HG03108 (cell line): ENCODE results near the gene NTM.

ENCODE experiments used
- ATAC-seq: cut with Tn5 transposase; IDR thresholded peaks from one replicate; pipeline ENCODE4 v1.9.1; 2021; ENCODE audit warnings: moderate library complexity; ENCODE audit not compliant: unreplicated experiment

Gene NTM

DNA sequence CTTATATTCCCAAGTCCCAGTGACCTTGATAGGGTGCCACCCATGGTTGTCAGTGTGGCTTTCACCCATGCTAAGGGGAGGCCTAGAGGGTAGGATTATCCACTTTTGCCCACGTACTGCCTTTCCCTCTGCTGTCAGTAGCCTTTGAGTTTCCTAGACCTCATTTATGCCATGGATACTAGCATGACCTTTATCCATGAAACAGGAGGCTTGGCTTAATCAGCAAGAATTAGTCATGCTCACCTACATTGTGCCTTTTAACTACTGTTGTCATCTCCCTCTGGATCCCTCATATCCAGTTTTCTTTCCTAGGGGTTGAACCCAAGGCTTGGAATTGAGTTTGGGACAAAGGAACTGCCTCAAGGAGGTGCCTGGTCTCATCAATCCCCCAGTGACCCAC, 716.7 kb downstream of the NTM start:
- ATAC-seq: no peak

- no peak for ATAC-seq
Measured at GRCh38 chr11:132088551-132088950, 718.1 kb downstream of the NTM start.

- no peak for ATAC-seq
Measured at GRCh38 chr11:132093536-132094259, 723.3 kb downstream of the NTM start.

DNA sequence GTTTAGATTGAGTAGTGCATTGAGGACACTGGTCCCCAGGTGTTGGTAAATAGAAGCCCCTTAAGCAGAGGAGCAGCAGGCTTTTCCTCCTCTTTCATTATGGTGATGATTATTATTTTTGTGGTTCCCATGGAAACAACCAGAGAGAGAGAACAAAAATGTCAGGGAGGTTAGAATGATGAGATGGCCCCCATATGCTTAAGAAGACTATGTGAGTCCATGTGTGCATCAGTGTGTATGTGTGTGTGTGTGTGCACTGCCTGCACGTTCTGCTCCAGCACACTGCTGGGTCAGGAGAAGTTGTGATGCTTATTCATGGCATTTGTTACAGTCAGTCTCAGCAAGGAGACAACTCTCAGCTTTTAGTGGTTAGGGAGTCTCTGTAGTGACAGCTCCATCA, 724.2 kb downstream of the NTM start:
- ATAC-seq: no peak

DNA sequence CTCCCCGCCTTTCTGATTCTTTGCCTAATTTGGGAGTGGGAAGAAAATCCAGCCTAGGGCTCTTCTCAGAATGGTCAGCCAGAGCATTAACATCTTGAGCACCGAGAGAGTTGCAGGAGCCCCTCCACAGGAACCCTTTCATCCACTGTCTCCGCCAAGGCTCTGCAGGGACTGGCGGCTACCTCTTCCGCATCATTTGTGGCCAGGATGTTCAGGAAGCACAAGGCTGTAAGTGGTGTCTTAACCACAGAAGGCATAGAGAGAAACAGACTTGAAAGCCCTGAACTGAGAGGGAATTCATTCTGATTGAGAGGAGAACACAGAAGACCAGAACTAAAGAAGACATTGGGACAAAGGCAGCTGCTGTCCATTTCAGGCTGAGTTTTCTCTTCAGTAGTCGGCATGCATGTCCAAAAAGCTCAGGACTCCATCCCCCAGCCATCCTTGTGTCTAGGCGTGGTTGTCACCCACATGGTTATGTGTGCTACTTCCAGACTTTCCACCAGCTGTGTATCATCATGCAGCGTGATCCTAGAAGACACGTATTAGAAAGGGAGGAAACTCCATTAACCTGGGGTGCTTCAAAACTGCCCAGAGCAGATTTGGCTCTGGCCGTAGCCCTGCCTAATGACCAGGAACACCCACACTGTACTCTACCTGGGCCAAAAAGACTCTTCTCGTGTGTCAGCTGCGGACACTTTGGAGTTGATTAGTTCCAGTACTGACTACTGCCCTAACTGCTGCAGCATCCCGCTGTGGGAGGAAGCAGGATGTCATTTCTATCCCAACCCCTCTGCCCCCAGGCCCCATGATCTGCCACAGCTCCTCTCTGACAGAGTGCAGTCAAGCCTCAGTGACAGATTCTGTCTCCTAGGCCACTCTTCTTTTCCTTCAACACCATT, 725.1 kb downstream of the NTM start:
- ATAC-seq: no peak

GRCh38 chr11:132096132-132096825, 725.9 kb downstream of the NTM start:
- ATAC-seq: no peak

GRCh38 chr11:132099692-132100091, 729.3 kb downstream of the NTM start:
- ATAC-seq: no peak

GRCh38 chr11:132100583-132100982, 730.2 kb downstream of the NTM start:
- ATAC-seq: no peak

- ATAC-seq: no peak
Measured at GRCh38 chr11:132101881-132102280, 731.5 kb downstream of the NTM start.

- ATAC-seq: no peak
Measured at GRCh38 chr11:132103021-132103420, 732.6 kb downstream of the NTM start.

DNA sequence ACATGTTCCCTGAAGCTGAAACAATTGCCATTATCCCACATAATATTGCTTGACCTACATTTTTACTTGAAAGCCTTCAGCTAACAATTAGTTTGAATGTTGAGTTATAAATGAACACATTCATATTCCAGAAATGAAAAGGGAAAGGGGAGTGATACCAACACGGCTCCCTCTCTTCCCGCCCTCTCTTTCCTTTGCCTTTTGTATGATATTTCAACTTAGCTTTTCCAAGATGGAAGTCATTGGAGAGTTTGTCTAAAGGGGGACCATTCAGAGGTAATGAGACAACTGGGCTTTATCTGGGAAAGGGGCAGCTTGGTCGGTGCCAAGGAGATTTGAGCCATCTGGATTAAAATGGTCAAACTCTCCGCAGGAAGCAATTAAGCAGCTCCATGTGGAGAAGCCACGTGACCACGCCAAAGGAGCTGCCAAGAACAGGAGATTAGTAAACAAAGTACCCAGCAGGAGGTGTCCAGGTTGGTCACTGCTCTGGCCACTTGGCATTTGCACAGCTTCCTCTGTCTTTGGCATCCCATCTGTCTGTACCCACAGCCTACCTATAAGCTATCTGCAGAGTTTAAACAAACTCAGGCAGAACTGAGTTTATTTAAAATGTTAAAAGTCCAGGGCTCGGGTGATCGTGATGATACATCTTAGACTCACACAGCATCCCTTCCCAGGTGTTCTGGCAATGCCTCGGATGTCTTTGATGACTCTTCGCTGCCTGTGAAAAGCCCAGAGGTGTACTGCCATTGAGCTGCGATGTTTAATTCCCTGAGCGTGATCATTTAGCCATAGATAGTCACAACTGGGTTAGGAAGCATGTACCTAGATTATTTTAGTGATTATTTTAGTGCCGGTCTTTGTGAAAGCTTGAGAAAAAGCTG, 735.9 kb downstream of the NTM start:
- no peak for ATAC-seq

DNA sequence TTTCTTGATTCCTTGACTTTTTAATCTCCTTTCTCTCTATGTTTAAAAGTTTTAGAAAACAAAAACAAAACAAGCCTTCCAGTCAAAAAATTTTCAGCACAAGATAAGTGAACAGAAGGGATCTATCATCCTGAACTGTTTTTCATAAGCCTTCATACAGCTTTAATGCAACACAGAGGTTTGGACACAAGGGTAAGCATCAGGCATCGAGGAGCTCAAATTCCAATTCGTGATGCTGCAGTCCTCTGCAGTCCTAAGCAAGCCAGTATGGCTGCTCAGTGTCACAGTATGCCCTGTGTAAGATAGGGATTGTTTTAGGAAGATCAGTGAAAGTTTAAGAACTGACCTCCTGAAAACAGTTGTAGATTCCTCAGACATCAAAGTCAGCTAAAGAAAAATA, 740.9 kb downstream of the NTM start:
- ATAC-seq: no peak

DNA sequence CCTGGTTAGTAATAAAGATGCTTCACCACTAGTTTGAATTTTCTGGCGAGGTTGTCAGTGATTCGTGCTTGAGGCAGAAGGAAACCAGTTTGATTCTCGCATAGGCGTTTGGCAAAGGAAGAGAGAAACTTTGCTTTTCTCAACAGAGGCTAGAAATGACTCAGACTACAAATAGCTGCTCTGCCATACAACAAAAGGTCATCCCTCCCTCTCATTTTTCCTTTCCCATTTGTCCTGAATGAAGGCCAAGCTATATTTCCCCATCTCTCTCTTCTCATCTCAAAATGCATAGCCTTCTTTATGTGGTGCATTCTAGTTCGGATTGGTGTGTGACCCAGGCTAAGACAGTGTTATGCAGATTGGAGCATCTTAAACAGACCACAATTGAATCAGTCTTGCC, 741.4 kb downstream of the NTM start:
- ATAC-seq: no peak

- ATAC-seq: no peak
Measured at GRCh38 chr11:132112846-132113245, 742.4 kb downstream of the NTM start.

DNA sequence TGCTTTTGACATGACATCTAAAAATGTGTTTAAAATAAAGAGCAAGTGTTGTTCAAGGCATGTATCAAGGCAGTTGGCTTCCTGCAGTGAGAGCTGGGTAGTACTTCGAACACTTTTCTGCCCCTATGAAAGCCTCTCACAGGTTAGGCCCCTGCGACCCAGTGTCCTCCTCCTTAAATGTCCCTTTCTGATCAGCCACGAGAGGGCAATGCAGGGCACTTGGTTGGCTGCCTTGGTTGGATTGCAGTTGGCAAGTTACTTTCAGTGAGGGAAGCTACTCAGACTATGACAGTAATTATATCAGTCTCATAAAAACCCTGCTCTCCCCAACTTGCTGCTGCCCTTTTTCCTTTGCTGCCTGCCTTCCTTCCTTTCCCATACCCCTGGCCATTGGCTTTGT, 743.8 kb downstream of the NTM start:
- no peak for ATAC-seq

- no peak for ATAC-seq
Measured at GRCh38 chr11:132114743-132115142, 744.3 kb downstream of the NTM start.

- ATAC-seq: no peak
Measured at GRCh38 chr11:132115454-132115853, 745.0 kb downstream of the NTM start.

DNA sequence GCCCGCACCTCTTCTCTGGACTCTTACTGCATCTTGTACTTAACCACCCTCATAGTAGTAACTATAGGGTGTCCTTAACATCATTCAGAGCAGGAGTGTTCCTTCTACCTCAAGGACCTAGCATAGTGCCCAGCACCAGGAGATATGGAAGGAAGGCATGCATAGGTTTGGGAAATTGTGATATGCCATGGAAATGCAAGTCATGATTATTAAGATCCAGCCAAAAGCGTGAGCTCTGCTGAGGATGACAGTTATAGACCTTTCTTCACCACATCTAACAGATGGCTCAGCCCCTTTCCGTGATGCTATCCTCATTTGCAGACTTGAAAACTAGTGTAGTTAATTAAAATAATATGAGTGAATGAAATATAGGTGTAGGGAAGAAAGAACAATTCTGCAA, 746.1 kb downstream of the NTM start:
- no peak for ATAC-seq

DNA sequence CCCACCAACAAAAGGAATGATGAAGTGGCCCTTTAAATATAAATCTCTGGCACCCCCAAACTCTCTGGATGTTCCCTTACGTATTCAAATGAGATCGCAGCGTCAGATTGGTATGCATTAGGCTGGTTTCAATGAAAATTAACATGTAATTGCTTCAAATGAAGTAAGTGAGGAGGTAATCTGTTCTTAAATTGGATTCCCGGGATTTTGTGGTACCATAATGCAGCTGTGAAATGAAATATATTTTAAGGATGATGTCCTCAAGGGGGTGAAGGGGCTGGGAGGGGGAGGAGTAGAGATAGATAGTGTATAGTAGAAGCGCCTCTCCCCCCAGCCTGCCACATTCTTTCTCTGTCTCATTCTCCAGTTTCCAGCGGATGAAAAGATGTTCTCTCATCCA, 748.2 kb downstream of the NTM start:
- ATAC-seq: no peak

DNA sequence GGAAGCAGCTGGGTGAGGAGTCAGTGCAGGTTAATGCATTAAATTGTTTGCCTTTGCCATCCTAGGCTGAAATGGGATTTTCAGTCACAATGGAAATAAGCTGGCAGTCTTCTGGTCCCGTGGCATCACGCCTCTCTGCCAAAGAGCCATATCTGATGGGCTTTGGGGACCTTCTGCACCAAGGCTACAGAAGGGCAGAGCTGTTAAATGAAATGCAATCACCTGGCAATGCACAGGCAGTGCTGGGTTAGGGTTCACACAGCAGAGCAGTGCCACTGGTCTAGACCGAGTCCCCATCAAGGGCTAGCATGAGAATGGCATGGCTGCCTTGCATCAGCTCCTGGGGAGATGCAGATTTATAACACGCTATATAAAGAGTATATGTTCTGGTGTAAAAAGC, 749.2 kb downstream of the NTM start:
- ATAC-seq: no peak

DNA sequence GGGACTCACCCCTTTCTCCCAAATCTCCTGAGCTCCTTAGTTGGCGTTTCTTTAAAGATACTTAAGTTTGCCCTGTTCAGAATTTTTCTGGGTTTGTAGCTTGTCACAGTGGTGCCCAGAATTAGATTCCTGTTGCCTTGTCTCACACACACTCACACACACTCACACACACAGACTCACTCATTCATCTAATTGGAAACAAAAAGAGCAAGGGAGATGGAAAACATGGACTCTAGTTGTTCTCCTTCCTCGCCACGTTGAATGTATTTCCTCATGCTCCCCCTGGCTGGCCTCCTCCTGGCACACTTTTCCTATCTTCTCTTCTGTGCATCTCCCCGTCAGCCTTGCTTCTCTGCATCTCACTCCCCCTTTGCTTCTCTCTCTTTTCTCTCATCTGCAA, 752.3 kb downstream of the NTM start:
- no peak for ATAC-seq
